HG02973 (cell line): ENCODE data around the gene TMEM238.
"Not testable (repeated sequence)": the region's sequence is repeated elsewhere in the genome, so short reads cannot be mapped to it uniquely, and the experiment has no call there.

Source experiments
- ATAC-seq: cut with Tn5 transposase; IDR thresholded peaks from one replicate; pipeline ENCODE4 v1.9.1; 2021; ENCODE audit warnings: moderate library complexity; ENCODE audit not compliant: unreplicated experiment

Gene TMEM238

DNA sequence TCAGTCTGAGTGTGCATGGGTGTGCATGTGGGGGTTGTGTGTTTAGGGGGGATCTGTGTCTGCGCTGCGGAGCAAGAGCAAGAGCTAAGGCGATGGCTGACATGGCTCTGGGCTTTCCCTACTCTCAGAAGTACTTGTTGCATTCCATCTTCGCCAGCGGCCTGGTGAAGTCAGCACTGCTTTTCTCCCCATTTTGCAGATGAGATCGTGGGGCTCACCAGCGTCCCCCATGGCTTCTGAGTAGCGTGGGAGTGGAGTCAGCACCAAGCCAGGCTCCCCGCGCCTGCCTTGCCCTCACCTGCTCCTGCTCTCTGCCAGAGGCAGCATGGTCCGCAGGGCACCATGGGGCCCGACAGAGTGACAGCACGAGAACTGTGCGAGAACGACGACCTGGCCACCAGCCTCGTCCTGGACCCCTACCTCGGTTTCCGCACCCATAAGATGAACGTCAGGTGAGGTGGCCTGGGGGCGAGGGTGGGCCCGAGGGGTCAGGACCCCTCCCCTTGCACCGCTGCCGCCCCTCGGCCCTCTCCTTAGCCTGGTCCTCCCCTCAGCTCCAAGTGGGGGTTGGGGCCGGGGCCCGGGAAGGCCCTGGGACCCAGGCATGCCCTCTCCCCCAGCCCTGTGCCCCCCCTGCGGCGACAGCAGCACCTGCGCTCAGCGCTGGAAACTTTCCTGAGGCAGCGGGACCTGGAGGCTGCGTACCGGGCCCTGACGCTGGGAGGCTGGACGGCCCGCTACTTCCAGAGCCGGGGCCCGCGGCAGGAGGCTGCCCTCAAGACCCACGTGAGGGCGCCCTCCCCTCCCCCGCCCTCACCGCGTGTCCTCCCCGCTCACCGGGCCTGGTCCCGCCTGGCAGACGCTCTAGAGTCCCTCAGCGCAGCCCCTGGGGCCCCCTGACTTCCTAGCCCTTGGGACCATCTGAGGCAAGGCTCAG, 42.2 kb downstream of the TMEM238 start:
- ATAC-seq, result no peak

DNA sequence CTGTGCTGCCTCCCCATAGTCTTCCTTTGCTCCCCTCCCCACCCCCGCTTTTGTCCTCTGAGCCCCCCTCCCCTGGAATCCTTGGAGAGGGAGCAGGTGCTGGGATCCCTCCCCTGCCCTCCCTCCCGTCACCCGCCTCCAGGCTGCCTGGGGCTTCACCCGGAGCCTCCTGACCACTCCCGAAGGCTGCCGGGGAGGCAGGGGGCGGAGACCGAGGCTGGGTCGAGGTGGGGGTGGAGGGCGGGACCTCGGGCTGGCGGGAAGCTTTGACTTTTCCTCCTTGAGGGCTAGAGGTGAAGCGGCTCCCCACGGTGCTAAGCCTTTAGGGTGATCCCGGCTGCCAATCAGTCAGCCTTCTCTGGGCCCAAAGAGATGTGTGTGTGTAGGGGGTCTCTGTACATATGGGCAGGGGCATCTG, 42.9 kb downstream of the TMEM238 start:
- ATAC-seq, result no peak

DNA sequence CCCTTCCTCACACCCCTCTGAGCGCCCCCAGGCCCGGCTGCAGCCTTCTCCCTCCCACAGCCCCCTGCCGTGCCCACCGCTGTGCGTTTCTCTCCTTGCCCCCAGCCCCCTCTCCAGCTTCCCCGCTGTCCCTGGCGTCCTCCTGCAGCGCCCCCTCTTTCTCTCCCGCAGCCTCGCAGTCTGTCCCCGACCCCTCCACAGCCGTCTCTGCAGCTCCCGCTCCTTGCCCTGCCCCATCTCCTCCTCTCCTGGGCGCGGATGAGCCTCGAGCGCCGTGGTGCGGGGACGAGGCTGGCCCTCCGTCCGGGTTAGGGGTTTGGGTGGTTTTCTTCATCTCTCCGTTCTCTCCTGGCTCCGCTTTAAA, 43.3 kb downstream of the TMEM238 start:
- no peak for ATAC-seq

DNA sequence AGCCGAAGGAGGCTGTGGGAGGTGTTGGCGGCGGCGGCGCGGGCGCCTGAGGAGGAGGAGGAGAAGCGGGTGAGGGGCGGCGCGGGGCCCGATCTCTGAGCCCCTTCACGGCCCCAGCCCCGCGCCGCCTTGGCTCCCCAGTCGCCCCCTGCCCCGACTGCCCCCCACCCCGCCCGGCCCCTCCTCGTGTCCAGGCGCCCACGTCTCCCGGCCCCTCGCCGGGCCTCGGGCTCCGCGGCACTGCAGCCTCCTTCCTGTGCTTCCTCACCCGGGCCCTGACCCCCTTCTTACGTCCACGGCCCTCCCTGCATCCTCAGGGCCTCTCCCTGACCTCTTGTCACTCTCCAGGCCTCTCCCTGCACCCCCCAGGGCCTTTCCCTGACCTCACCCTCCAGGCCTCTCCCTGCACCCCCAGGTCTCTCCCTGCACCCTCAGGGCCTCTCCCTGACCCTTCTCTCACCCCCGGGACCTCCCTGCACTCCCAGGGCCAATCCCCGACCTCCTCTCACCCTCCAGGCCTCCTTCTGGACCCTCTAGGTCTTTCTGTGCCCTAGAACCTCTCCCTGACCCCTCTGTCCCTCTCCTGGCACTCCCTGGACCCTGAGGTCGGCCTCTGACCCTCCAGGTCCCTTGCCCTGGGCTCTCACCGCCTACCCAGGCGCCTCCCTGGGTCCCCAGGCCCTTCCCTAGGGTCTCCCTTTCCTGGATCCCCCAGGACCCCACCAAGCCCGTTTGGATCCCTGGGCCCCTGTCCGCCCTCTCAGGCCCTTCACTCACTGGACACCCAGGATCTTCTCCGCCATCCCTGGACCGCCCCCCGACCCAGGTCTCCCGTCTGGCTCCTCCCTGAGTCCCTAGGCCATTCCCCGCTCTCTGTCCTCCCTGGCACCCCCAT, 44.0 kb downstream of the TMEM238 start:
- no peak for ATAC-seq

DNA sequence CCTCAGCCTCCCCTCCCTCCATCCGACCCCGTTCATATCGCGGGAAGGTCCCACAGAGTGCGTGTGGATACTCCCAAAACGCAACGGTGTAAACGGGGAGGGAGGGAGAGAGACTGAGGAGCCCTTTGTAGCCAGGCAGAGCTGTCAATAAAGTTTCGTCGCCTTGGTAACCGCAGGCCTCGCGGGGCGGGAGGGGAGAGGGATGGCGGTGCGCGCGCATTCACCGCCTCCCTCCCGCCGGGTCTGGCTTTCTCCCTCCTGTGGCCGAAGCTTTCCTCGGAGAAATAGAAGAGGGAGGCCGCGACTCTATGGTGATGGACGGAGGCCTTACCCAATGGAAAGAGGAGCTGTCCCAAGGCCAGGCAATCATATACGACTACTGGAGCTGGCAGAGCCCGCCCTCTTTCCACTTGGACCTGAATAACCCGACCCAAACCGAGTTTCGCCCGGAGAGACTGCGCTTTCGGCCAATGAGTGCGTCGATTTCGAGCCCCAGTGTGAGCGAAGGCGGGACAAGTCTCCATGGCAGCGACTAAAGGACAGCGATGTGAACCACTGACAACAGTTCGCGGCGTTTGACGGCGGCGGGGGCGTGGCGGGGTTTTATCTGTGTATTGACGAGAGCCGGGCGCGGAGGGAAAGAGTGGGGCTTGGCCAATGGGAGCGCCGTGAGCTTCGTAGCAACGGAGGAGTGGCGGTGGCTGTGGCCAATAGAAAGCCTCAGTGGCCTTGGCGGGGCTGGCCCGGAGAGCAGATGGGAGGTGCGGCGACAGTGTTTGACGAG, 44.8 kb downstream of the TMEM238 start, which contains the start of gene KMT5C:
Gene KMT5C (plus strand): TSS at position 772 of the 784 bp plus-strand sequence. CDS start 2,061 bp downstream, outside the sequence.
- peak; percentile 77 for ATAC-seq

DNA sequence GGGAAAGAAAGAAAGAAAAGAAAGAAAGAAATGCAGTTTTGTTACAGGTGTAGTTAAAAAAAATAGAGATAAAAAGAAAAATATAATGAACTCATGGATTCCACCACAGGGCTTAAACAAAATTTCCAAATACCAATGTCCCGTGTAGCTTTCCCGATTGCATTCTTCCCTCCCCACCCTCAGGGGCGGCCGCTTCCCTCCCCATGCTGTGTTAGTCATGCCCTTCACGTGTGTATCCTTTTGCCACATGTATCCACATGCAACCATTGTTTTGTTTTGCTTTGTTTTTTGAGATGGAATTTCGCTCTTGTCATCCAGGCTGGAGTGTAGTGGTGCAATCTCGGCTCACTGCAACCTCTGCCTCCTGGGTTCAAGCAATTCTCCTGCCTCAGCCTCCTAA, 48.0 kb downstream of the TMEM238 start:
- ATAC-seq, result no peak

DNA sequence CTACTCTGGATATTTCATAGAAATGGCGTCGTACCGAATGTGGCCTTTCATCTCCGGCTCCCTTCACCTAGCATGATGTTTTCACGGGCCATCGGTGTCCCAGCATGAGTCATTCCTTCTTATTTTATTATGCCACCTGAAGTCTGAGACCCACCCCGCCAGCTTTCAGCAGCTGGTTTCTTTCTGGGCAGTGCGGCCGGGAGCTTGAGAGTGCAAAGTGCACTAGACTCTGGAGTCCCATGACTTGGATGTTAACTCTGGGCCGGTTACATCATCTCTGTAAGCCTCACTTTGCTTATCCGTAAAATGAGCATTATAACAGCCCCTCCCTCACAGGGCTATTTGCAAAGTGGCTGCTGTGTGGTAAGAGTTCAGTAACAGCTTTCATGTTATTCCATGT, 50.2 kb downstream of the TMEM238 start:
- no peak for ATAC-seq

DNA sequence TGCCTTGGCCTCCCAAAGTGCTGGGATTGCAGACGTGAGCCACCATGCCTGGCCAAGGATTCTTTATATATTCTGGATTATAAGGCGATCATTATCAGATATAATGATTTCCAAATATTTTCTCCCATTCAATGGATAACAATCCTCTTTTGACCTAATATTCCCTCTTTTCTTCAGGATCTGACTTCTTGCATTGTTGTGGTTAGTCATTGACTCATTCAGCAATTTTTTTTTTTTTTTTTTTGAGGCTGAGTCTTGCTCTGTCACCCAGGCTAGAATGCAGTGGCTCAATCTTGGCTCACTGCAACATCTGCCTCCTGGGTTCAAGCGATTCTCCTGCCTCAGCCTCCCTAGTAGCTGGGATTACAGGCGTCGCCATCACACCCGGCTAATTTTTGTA, 54.3 kb downstream of the TMEM238 start:
- not testable (repeated sequence) for ATAC-seq
